Right renal cortex interstitium (tissue), 3 donors: Measurements from ENCODE around the gene CLIC4. TPM values are rescaled to one million over a fixed set of nuclear protein-coding genes. Genes with fewer than 3 reads are reported as not detected.
"Not testable (repeated sequence)": the region's sequence is repeated elsewhere in the genome, so short reads cannot be mapped to it uniquely, and the experiment has no call there.

Experiments used
- DNase-seq, 3 donors: peaks; one replicate each; pipeline ENCODE4 v3.0.0-alpha.2; 2013; ENCODE audit warnings: low read depth in 3 of 3, low spot score in 2 of 3
- polyA plus RNA-seq, 3 donors: library from polyadenylated mRNA; unstranded; fragments of 120-200 nt; gene quantifications; one replicate each; pipeline ENCODE4 v1.2.1, GENCODE V29; 2013; ENCODE audit not compliant: insufficient read length in 3 of 3

Gene CLIC4
- polyA plus RNA-seq, 3 donors, result 189 to 210 (median 190) TPM

DNA sequence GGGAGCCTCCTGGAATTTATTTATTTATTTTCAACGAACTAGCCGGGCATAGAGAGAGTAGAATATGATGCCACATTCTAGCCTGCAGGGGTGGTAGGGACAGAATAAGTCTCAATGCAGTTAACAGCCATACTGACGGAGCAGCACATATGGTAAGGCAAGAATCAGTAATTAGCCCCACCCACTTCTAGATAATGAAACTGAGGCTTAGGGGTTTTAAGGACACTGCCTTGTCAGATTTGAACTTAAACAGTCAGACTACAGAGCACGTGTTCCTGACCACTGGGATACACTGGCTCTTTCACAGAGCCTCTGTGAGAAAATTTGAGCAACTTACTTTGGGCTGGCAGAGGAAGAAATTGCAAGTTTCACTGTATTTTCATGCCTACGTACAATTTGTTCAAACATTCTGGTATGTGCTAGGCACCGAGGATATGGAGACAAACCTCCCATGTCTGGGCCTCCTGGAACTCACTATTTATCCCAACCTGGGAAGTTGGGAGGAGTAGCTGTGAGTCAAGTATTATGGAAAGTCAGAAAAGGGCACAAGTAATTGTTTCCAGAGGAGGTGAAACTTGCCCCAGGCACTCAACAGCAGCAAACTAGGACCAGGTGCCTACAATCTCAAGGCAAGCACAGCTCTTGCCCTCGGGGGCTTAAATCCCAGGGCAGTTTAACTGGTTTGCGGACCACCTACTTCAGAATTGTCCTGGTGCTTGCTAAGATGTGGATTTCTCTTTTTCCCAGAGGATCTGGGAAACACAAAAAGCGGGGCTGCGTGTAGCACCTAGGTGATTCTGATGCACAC lies 1.6 kb upstream of the CLIC4 start:
- DNase-seq, result no peak

DNA sequence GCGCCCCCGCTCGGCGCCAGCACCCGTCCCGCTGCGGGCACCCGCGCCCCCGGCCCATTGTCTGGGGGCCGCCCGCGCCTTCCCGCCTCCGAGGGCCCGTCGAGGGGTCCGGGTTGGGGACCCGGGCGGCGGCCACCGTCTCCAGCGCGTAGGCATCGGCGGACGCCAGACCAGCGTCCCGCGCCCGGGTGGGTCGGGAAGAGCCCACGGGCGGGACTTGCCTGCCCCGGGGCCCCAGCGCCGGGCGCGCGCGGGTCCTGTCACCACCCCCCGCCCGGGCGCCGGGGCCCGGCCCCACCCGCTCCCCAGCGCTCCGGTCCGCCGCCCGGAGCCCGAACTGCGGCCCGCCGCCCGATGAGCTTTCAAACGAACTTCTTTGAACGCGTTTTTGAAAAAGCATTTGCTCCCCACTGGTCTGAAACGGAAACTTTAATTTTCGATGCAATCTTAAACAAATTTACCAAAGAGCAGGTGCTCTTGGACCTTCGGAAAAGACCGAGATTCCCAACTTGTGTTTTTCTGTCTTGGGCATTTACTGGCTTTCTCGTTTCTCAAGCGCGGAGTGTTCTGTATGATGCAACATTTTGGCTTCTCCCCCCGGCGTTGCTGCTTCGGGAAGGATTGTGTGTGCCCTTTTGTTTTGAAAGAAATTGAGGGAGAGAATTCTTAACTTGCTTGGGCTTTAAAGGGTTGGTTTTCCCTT lies 615 bp downstream of the CLIC4 start:
- no peak for DNase-seq

DNA sequence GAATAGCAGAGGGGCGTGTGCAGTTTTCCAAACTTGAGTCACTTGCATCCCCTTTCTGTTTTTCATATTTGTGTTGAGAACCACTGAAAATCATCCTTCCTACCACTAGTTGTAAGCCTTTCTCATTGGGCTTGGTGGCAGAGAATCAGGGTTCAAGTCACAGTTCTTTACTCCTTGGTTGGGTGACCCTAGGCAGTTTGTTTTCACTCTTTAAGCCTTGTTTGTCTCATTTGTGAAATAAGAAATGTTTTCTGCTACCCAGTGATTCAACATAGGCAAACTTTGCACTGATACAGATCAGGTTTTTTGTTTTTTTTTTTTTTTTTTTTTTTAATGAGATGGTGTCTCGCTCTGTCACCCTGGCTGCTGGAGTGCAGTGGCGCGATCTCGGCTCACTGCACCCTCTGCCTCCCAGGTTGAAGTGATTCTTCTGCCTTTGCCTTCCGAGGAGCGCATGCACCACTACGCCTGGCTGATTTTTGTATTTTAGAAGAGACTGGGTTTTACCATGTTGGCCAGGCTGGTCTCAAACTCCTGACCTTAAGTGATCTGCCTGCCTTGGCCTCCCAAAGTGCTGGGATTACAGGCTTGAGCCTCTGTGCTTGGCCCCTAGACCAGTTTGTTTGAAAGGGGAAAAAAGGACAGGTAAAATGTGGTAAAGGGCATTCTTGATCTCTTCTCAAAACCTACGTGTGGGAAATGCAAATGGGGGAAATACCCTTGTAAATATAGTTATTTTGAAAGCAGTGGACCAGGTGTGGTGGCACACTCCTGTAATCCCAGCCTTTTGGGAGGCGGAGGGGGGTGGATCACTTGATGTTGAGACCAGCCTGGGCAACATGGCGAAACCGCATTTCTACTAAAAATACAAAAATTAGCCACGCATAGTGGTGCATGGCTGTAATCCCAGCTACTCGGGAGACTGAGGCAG lies 3.2 kb downstream of the CLIC4 start:
- DNase-seq, result no peak

DNA sequence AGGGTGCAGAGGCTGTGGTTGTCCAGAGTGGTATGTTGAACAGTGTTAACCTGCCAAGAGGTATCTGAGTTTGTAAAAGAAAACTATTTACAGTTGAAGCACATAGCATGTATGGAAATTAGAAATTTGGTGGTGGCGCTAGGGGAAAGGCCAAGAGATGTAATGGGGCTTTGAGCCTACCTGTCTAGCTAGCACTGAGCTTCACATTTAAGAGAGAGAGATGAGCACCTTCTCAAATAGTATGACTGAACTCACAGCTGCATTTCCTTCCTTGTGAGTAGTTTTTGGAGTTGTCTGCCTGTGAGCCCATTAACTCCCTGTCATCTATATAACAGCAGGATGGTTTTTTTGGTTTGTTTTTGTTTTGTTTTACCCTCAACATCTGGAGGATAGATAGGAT lies 4.0 kb downstream of the CLIC4 start:
- DNase-seq, result no peak

DNA sequence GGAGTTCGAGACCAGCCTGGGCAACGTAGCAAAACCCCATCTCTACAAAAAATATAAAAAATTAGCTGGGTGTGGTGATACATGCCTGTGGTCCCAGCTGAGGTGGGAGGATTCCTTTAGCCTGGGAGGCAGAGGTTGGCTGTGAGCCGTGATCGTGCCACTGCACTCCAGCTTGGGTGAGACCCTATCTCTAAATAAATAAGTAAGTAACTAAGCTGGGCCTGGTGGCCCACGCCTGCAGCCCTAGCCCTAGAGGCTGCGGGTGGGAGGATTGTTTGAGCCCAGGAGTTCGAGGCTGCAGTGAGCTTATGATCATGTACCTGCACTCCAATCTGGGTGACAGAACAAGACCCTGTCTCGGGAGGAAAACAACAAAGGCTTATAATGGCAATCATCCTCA lies 4.6 kb downstream of the CLIC4 start:
- DNase-seq, result no peak

DNA sequence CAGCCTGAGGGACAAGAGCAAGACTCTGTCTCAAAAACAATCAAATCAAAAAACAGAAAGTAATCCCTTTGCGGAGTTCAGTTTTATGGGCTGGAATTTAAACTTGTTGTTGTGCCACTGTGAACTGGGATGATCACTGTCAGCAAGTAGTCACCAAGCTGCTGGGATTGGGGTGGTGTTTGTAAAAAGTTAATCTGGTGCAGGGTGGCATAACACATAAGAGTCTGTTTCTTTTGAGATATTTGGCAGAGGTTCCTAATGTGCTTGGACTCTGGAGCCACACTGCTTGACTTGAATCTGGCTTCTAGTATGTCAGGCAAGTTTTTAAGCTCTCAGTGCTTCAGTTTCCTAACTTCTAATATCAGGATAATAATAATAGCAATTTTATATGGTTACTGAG lies 6.6 kb downstream of the CLIC4 start:
- DNase-seq, result no peak

DNA sequence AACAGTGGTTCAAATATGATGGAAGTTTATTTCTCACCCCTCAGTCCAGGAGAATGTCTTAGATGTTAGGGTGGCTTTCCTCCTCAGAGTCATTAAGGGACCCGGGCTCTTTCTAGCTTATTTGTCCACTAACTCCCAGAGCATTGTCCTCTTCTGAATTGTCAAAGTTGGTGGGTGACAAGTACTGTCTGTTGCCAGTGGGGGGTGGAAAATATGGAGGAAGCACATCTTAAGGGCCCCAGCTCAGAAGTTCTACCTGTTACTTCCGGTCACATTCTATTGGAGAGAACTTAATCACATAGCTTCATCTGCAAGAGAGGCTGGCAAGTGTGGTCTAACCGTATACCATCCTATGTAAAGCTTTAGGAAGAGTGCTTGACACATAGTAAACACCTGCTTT lies 7.1 kb downstream of the CLIC4 start:
- no peak for DNase-seq

DNA sequence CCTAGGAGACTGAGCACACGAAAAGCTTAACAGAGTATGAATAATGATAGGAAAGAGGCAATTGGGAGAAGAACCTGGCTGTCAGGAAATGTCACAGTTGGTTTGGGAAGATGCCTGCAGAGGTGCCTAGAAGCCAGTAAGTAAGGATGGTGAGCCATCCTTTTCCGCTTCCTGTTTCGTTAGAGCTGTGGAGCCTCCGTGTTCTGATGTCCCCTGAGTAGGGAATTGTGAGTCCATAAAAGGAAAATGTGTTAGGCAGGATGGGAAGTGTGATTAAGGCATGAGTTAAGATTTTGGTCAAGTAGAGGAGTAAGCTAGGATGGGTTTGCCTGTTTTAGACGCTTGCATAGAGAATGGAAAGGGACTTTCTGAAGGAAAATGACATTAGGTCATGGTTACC lies 9.0 kb downstream of the CLIC4 start:
- no peak for DNase-seq

DNA sequence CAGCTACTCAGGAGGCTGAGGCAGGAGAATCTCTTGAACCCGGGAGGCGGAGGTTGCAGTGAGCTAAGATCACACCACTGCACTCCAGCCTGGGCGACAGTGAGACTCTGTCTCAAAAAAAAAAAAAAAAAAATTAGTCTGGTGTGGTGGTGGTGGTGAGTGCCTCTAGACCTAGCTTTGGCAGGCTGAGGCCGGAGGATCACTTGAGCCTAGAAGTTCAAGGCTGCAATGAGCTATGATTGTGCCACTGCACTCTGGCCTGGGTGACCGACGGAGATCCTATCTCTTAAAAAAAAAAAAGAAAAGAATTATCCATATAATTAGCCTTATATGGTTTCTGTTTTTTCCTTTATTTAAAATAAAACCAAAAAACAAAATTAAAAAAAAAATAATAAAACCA lies 10.1 kb downstream of the CLIC4 start:
- DNase-seq, result not testable (repeated sequence)

DNA sequence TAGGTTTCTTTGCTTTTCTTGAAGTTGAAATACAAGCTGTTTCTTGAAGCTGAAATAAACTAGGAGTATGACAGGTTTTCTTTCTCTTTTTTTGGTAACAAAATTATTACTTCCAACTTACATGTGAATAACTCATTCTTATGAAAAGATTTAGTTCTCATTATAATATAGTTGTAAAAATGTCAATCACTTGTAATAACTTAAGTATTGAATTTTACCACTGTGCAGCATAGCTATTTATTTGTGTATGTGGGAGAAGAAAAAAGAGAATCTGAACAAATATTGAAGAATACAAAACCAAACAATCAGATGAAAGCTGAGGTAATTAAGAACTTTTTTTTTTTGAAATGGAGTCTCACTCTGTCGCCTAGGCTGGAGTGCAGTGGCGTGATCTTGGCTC lies 11.1 kb downstream of the CLIC4 start:
- no peak for DNase-seq

DNA sequence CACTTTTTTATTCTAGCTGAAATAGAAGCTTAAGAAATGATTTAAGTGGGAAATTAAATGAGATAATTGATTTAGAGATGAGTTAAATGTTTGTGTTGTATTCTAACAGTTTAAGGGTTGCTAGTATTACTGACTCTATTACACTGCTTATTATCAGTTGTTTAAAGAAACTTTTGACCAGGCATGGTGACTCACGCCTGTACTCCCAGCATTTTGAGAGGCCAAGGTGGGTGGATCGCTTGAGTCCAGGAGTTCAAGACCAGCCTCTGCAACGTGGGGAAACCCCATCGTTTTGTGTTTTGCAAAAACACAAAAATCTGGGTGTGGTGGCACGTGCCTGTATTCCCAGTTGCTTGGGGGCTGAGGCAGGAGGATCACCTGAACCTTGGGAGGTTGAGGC lies 14.2 kb downstream of the CLIC4 start:
- no peak for DNase-seq

DNA sequence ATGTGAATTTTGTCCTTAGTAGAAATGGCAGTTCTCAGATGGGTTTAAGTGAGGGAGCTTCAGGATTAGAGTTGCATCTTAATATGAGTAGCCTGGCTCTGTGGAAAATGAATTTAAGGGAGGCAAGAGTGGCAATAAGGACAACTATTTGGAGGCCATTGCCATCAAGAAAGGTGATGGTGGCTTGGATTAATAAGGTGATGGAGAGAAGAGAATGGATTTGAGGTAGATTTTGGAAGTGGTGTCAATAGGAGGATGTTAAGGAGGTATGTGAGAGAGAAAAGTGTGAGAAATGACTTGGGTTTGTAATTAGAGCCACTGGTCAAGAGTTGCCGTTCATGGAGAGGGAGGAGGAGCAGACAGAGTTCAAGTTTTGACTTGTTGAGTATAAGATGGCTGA lies 16.3 kb downstream of the CLIC4 start:
- DNase-seq, result no peak

DNA sequence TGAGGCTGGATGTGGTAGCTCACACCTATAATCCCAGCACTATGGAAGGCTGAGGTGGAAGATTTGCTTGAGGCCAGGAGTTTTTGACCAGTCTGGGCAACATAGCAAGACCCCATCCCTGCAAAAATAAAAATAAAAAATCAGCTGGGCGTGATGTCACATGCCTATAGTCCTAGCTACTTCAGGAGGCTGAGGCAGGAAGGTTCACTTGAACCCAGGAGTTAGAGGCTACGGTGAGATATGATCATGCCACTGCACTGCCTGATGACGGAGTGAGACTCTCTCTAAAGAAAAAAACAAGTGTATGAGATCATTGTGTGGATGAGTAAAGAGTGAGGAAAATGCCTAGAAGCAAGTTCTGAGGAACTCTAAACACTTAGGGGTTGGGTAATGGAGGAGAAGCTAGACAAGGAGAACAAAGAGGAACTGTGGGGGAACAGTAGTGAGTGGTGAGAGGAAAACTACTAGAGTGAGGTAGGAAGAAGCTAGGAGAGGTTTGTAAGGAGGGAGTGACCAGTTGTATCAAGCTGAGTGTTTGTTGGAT lies 17.0 kb downstream of the CLIC4 start:
- no peak for DNase-seq

DNA sequence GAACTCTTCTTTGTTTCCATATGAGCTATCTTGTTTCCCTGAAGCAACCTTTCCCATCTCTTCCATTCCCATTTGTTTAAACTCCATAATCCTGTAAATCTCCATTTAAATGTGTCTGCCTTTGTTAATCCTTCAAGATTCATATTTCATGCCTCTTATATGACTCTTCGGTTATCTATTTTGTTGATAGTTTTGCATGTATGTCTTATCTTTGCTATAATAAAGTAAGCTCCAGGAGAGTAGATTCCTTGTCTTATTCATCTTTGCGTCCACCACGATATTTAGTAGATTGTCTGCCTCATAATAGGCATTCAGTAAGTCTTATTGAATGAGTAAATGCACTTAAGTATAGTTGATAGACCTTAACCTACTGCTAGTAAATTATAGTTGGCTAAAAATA lies 18.4 kb downstream of the CLIC4 start:
- DNase-seq, result no peak

DNA sequence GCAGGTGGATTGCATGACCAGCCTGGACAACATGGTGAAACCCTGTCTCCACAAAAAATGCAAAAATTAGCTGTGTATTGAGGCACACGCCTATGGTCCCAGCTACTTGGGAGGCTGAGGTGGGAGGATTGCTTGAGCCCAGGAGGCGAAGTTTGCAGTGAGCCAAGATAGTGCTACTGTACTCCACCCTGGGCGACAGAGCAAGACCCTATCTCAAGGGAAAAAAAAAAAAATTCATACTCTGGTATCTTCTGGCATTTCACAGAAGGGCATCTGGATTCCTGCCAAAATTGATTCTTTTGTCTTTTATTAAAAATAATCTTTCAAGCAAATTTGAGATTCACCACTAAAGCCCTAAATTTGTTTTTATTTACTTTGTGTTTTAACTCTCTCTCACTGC lies 19.2 kb downstream of the CLIC4 start:
- no peak for DNase-seq

DNA sequence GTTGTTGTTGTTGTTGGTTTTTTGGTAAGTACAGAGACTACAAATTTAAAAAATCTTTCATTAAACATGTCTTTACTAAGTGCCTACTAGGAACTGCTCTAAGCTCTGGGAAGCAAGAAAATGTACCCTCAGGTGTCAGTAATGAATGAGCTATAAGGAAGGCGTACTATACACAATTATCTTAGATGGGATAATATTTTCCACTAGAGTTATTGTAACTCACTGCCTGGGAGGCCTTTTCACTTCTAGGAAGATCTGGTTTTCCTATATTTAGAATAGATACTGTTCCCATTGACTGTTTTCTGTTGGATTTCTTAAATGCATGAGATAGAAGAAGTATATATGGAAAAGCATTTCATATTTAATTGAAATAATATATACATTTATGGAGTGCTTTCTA lies 19.6 kb downstream of the CLIC4 start:
- no peak for DNase-seq

DNA sequence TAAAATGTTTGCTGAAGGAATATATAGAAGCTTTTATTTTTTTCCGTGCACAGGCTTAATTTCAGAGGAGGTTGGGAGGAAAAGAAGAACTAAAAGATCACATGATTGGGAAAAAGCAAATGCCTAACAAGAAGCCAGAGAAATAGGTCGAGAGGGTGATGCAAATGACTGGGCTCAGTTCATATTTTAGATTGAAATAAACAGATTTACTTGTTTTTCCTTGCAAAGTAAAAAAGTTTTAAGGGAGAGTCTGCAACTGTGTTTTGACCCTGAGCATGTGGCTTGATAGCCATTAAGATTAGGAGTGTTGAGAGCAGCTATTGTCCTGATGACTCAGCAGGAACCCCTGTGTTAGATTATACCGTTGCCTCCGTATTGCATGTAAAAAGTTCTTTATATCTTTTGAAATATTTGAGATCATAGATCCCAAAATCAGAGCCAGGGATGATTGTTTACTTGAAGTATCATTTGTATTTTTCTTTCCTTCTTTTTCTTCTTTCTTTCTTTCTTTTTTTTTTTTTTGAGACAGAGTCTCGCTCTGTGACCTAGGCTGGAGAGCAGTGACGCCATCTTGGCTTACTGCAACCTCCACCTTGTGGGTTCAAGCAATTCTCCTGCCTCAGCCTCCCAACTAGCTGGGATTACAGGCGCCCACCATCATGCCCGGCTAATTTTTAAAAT lies 20.2 kb downstream of the CLIC4 start:
- no peak for DNase-seq

DNA sequence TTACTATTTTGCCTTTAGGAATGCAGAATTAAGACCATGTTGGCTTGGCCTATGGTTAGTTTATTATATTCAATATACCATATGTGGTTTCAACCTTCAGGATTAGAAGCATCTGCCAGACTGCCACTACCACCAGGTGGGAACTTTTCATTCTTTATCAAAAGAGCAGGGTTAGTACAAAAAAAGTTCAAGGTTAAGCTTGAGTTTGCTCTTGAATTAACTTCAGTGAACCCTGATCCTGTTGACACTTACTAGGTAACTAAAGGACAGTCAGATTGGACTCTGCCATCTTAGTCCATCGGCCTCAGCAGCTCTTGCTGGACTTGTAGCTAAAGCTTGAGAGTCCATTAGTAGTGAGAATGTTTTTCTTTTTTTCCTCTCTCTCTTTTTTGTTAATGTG lies 22.1 kb downstream of the CLIC4 start:
- no peak for DNase-seq

DNA sequence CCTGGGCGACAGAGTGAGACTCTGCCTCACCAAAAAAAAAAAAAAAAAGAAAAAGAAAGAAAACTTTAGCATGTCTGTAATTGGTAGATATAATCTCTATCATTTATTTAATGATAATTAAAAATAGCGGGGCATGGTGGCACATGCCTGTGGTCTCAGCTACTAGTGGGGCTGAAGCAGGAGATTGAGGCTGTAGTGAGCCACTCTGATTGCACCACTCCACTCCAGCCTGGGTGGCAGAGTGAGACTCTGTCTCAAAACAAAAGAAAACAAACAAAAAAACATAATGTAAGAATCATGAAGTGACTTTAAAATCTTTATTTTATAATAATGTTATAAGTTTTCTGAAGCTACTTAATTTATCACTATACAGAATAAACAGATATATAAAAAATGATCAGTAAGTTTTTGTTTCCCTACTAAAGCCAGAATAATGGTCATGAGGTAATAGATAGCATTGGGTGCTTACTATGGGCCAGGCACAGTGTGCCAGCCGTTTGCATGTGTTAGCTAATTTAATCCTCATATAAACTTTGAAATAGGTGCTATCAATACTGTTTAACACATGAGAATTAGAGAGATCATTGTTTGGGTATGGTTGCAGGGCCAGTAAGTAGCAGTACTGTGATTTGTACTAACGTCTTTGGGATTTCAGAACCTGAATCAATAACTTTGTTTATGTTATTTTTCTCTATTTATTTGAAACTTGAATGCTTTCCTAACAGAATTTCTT lies 23.8 kb downstream of the CLIC4 start:
- DNase-seq, result no peak
